ENCODE data around the gene CDCA4. TPM values are rescaled to one million over a fixed set of nuclear protein-coding genes. Genes with fewer than 3 reads are reported as not detected.
A peak's percentile ranks its signal among the peaks of the same experiment; 100 is the strongest.

Gene CDCA4
- total RNA-seq, 1 donor from 2014 or later: 21.7 TPM

DNA sequence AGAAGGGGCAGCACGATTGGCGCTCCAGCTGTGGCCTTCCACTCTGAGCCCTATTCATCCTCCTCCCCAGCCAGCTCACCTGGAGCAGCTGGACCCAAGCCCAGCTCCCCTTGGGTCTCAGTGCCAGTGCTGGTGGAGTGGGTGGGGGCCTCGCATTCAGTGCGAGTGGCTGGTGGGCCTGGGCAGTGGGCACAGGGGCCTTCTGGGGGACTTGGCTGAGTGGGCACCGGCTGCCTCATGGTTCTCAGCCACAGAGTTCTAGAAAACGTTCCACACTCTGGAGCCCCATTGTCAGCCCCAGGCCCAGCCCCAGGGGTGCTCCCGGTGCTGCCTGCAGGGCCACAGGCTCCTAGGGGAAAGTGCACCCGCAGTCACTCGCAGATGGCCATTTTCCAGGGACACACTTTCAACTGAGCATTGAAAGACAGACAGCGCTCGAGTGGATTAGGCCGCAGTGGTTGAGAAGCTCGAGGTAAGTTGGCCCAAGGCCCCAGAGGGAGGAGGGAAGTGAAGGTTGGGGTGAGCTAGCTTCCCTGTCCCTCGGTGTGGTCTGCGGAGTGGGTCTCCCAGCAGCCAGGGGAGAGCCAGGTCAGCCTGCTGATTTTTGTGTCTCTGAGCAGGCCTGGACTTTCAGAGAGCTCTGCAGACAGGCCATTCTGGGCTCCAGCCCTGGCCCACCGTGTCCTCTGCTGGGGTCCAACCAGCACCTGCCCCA lies 31.5 kb downstream of the CDCA4 start:
- no peak for DNase-seq (ENCODE audit: low spot score)

DNA sequence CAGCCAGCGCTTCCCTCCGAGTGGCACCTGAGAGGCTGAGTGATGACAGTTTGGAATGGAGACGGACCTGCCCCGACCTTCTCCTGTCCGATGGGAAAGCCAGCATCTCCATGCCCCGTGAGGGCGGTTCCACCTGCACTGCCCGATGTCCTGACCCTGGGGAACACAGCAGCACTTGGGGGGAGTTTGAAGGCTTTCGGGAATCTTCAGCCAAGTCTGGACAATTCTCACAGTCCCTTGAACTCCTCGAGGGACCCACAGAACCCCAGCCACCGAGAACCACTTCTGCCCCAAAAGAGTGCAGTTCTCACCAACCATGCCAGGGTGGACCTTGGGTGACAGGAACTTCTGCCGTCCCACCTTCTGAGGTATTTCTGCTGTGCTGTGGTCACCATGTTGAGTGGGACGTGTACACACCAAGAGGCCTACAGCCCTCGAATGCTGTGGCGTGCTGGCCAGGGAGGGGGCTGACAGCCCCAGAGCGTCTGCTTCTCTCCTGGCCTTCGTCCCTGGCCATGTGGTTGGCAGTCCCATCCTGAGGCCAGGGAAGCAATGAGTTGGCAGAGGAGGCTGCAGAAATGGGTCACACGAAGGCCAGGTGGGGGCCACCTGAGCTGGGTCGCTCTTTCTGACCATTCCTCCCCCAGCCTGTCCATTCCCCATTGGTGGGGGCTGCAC lies 34.3 kb downstream of the CDCA4 start:
- DNase-seq (ENCODE audit: low spot score): no peak

DNA sequence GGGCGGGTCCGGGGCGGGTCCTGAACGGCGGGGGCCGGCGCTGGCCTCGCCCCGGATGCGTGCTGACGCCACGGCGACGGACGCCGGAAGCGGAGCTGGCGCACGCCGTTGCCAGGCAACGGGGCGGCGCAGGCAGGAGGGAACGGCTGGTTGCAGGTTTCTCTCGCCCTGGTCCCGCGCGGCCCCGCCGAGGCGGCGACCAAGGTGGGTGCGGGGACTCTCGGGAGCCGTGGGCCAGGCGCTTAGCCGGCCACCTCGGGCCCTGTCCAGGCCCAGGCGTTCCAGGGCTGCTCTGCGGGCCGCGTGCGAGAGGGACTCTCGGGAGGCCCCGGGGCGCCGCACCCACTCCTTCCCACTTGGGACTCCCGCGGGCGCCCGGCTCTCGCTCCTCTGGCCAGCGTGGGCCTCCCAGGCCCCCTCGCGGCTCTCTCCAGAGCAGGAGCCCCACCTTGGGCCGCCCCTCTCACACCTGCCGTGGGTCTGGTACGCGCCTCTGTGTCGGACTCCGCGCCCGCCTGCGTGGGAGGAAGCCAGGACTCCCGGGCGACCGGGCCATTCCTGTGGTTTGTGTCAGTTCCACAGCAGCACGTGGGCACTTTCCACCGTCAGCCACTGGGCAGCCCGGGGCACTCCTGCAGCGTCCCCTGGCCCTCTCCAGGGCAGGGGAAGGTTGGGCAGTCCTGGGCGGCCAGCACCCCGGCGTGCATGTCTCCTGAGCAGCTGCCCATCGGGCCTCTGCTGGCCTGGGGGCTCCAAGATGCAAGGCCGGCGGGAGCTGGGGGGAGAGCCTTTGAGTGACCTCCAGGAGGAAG lies 35.0 kb downstream of the CDCA4 start, which contains the start of gene CLBA1:
CLBA1 (plus strand) TSS at position 114 of the 812 bp plus-strand sequence; CDS start at position 758, 644 bp downstream.
- DNase-seq (ENCODE audit: low spot score): peak; percentile 94

DNA sequence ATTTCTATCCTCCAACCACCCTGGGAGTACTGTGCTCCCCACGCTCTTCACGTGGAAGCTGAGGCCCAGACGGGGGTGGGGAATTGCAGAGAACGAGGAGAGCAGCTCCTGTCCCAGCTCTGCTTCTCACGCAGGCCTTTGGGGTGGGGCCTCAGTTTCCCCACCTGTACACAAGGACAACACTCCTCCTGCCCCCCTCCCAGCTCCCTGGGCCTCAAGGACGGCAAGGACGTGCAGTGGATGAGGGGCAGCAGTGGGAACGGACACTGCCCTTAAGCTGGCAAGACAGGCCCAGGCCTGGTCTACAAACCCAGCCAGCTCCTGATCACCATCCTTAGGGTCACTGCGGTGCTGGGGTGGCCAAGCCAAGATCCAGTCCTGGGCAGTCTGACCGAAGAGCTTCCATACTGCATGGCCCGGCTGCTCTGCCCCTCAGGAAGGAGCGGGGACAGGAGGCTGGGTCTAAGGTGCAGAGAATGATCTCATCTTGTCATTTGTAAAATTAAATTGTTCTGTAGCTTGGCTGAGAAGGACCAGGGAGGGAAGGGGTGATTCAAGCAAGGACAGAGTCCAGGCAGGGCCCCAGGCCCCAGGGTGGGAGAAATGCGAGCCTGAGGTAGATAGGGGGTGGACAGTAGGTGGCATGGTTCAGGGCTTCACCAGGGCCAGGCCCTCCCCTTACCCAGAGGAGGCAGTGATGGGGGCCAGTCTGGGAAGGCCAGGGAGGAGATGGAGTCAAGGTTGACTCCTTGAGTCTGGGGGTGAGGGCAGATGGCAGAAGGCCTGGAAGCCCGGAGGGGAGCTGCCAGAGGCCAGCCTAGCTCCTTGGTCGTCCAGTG lies 36.6 kb downstream of the CDCA4 start:
- no peak for DNase-seq (ENCODE audit: low spot score)

DNA sequence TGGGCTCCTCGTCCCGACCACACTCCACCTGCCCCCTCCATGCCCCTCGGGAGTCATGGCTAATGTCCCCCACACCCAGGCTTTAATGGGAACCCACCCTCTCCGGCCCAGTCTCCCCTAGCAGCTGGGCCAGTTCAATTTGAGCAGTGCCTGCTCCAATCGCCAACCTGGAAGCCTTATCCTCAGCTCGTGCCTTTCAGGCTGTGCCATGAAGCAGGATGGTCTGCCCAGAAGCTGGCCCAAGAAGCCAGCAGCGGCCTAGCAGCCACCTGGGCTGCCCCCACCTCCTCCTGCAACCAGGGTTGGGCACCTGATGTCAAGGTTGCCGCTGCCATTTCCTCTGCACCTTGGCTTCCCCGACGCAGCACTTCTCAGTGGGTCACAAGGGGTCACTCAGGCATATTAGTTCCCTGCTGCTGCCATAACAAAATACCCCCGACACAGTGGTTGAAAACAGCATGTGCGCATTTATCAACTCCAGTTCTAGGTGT lies 37.6 kb downstream of the CDCA4 start:
- DNase-seq (ENCODE audit: low spot score): no peak

DNA sequence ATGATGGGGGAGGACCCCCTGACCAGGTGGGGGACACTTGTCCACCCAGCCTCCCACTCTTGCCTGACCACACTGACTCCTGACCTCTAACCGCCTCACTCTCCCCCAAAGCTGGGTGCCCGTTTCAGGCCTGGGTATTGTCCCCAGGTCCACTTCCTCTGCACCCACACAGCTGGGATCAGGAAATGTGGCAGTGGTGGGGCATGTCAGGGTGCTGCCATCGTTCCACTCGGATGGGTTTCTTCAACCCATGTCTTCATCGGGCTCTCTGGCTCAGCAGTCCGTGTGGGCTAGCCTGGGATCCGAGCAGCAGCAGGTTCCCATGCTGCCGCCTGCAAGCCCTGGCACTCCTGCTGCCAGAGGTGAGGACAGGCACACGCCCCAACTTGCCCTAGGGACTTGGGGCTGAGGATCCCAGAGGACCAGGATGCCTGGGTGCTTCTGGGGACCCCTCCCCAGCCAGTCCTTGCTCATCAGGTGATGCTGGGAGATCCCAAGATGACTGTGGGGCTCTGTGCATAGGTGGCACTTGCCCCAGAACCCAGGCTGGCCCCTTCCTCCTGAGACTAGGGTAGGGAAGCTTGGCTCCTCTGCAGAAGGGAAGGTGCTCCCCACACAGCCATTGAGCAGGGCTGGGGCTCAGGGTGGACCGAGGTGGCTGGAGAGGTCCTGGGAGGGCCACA lies 38.2 kb downstream of the CDCA4 start:
- no peak for DNase-seq (ENCODE audit: low spot score)

DNA sequence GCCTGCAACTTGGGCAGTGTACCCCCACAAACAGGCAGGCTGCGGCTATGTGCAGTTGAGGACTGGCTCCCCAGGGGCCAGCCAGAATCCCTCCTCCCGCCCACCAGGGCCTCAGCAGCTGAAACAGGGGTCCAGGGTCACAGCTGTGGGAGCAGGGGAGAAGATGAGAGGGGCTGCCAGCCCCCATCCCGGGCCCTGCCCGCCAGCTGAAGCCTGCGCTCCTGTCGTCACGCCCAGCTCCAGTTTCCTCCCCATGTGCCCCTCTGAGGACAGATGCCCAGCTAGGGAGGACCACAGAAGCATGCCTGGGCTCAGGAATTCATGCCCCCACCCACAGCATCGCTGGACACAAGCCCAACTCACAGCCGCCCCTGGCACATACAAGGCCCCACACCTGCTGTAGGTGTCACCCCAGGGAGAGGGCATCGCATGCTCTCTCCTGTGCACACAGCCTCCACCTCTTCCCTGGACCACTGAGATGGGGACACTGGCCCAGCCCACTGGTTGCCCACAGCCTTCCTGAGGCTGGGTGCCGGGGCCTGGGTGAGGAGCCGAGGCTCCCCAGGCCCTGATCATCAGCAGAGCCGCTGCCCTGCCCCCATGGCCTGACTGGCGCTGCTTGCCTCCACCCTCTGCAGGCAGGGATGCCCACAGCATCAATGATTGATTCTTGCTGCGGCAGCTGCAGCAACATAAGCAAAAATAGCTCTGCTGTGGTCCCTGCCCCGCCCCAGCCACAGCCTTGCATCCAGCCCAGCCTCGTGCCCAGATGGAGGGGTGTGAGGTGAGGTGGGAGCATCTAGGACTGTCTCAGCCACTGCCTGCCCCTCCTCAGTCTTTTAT lies 39.0 kb downstream of the CDCA4 start:
- DNase-seq (ENCODE audit: low spot score): no peak

DNA sequence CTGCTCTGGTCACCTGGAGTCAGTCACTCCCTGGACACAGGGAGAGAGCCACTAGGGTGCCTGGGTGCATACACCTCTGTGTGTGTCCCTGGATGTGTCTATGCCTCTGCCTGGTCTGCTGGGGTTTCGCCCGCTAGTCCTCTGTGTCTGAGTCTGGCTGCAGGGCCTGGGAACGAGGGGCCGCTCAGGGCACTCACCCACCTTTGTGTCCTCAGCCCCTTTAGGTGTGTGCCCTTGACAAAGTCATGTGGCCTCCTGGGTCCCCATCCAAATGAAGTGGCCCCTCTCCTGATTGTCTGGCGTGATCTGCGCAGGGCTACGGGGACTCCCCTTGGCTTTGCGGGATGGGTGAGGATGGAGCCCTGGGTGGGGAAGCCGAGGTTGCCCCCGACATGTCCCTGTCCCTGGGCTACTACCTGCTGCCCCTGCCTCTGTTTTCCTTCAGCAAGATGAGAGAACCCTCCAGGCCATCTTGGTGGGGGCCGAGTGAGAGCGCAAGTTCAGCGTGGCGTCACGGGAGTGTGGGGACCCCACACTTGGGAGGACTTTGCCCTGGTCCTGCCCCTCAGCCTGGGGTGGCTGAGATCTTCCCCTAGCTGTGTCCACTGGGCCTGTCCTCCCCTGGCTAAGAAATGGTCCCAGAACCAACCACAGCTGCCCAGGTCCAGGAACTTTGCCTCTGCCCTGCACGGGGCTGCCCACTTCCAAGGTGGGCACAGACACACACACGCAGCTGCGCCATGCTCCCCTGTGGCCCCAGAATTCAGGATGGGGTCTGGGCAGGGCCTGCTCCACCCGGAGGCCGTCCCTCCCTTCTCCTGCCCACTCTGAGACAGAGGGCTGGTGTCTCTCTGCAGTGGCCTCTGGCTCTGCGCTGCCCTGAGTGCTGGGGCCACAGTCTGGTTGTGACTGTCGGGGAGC lies 40.0 kb downstream of the CDCA4 start:
- DNase-seq (ENCODE audit: low spot score): no peak

DNA sequence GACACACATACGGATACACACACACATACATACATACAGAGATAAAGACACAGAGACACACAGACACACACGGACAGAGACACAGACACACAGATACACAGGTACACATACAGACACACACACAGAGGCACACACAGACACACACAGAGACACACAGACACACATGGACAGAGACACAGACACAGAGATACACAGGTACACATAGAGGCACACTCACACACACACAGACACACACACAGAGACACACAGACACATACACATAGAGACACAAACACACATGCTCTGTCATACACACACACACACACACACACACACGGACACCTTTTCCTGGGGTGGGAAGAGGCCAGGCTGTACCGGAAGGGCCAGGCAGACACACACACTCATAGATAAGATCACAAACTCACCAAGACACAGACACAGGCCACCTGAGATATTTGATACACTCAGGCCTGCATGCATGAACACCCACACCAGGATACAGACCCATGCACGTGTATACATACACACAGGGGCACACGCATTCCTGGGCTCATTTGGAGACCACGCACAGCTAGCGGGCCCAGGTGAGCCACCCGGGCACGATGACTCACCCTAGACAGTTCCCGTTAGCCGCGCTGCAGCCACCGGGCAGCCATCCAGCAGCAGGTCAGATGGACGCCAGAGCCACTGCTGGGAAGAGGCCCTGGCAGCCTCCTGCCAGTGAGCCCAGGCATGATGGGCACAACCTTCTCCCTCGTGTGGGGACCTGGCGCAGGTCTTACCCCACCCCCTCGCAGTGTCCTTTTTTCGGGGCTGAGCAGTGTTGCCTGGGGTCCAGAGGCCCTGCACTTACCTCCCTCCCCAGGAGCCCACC lies 40.9 kb downstream of the CDCA4 start:
- no peak for DNase-seq (ENCODE audit: low spot score)

DNA sequence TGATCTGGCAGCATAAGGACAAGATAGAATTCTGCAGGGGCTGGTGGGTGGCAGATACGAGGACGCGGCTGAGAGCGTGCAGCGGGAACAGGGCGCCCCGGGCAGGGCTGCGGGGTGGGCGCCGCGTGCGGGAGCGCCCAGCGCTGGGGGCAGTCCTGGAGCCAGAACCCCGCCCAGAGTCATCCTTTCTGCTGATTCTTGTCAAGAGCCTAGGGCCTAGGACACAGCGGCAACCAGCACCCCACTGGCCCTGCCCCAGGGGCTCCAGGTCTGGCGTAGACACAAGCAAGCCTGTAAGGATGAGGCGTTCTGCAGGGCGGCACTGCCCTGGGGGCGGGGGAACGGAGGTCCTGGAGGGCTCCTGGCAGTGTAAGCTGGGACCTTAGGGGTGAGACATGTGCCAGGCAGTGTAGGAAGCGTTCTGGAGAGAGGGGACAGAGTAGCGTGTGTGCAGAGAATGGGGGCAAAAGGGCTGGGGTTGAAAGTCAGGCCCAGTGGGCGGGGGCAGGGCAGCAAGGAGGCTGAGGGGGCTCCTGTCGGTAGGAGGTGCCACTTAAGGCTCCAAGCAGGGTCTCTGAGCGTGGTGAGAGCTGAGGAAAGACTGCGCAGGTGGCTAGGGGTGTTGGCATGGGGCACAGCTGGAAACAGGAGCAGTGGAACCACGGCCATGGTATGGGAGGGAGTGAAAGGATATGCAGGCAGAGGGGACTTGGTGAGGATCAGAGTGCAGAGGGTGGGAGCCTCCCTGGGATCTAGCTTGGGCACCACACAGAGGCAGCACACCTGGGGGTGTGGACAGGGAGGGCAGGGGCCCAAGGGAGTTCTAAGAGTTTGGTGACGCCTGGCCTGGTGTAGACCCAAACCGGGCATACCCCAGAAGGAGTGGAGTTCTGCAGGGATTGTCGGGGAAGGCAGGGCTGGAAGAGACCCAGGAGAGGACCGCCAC lies 41.9 kb downstream of the CDCA4 start:
- no peak for DNase-seq (ENCODE audit: low spot score)

DNA sequence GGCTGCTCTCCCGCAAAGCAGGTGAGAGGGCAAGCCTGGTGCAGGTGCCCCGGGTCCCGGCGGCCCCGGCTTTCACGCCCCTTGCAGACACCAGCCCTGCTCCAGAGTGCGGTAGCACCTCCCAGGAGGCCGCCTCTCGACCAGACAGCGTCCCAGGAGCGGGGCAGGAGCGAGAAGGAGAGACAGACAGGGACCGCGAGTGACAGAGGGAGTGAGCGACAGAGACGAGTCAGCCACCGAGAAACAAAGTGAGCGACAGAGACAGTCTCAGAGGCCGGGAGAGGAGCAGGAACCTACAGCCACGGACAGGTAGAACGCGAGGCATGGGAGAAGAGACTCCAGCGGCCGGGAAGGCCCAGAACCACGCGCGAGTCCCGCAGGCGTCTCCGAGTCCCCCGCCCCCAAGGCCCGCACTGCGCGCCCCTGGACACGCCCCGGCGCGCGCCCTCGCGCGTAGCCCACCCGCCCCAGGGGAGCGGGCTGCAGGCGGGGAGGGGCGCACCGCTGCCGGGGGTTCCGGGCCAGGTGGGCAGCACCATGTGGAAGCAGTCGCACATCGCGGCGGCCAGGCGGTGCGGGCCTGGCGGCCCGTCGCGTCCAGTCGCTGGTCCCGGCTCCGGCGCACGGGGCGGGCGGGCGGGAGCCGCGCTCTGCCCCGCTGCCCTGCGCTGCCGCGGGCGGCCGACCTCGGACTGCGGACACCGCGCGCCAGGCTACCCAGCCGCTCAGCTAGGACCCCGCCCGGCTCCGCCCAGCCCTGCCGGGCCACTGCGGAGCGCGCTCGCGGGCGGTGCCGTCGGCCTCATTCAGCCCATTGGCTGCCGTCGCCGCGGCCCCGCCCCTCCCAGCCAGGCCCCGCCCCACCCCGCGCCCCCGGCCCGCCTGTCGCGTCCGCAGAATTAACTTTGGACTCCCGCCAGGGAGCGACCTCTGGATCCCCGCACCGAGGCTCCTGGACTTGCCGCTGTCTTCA lies 42.9 kb downstream of the CDCA4 start, which contains the start of gene AHNAK2:
AHNAK2 (minus strand) TSS at position 694 of the 973 bp plus-strand sequence; CDS start at position 557, 137 bp downstream.
- peak; percentile 66 for DNase-seq (ENCODE audit: low spot score)

DNA sequence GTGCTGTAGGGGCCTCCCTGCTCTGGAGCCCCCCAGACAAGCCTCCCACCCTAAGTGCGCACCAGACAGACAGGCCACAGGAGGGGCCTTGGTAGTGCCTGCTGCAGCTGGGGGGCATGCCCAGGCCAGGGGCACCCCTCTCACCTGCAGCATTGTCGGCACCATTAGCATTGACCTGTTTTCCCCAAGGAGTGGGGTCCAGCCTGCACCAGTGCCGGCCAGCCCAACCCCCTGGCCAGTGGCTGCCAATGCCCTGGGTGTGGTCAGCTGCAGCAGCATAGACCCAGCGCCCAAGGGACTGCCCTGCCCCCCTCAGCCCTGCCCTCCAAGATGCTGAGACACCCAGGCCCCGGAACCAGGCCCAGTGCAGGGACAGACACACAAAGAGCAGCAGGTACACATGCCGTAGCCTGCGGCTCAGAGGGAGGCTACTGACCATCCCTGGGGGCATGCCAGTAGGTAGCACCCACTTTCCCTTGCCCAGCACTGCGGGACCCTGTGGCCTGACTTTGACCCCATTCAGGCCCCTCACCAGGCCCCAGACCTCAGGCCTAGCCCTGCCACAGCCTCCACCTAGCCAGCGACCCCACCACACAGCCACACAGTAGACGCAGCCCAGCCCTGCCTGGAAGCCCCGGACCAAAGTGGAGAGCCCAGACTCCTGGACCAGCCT lies 43.7 kb downstream of the CDCA4 start:
- DNase-seq (ENCODE audit: low spot score): no peak

DNA sequence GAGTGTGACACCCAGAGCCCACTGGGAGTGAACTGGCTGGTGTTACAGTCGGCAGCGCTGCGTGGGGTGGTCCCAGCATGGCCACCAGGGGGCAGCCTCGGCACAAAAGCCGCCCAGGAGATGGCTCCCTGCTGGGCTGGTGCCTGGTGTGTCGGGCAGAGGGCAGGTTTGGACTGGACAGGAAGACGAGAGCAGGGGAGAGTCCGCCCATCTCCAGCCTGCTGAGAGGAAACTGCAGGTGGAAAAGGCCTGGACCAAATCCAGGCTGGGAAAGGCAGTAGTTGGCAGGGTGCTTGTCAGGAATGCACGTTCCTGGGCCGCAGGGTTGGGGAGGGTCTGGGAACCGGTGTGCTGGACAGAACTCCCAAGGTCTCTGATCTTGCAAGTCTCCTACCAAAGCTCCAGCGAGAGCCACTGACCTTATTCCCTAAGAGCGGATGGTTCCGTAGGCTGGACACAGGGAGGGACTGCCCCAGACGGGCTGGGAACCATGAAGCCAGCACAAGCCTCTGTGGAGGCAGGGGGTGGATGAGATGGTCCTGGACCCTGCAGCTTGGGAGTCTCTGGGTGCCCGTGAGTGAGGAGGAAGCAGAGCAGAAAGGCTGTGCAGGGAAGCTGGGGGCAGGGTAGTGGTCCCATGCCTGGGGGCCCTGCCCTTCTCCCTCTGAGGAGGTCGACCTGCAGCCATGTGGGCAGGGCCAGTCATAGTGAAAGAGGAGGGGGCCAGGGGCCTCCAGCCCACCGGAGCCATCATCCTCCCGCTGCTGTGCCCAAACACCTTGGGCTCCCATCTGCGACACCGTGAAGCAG lies 44.5 kb downstream of the CDCA4 start:
- peak; percentile 65 for DNase-seq (ENCODE audit: low spot score)

Data from umbilical cord (tissue), 2 donors.